ENCODE data around the gene BAZ2A.
"Not testable (repeated sequence)": the region's sequence is repeated elsewhere in the genome, so short reads cannot be mapped to it uniquely, and the experiment has no call there.

BAZ2A gene

GRCh38 chr12:56578983-56579546, 51.1 kb downstream of the BAZ2A start:
- H3K27ac ChIP-seq (ENCODE audit: insufficient read depth, low read length, poor library complexity, severe bottlenecking) = no peak overlapping the region
- no peaks in the 10 kb centered on the region for H3K27me3 ChIP-seq (replicated peaks; ENCODE audit: control insufficient read depth, insufficient read depth, low read length, poor library complexity, severe bottlenecking)
- no peak for DNase-seq
- H3K4me3 ChIP-seq (ENCODE audit: insufficient read depth, low read depth, low read length, poor library complexity, severe bottlenecking) = no peak overlapping the region
- peaks cover 10% of the 10 kb centered on the region for H3K4me1 ChIP-seq (ENCODE audit: control insufficient read depth, insufficient read depth, low read length, poor library complexity, severe bottlenecking)
- no peaks in the 10 kb centered on the region for H3K9me3 ChIP-seq (ENCODE audit: control insufficient read depth, low read length)
- no peaks in the 10 kb centered on the region for H3K36me3 ChIP-seq (ENCODE audit: control insufficient read depth, insufficient read depth, low read length)

- not testable (repeated sequence) for H3K4me1 ChIP-seq (ENCODE audit: control insufficient read depth, insufficient read depth, low read length, poor library complexity, severe bottlenecking); H3K4me3 ChIP-seq (ENCODE audit: insufficient read depth, low read depth, low read length, poor library complexity, severe bottlenecking); H3K27me3 ChIP-seq (replicated peaks; ENCODE audit: control insufficient read depth, insufficient read depth, low read length, poor library complexity, severe bottlenecking); H3K36me3 ChIP-seq (ENCODE audit: control insufficient read depth, insufficient read depth, low read length); H3K9me3 ChIP-seq (ENCODE audit: control insufficient read depth, low read length); H3K27ac ChIP-seq (ENCODE audit: insufficient read depth, low read length, poor library complexity, severe bottlenecking); DNase-seq
Measured at GRCh38 chr12:56577248-56577647, 52.9 kb downstream of the BAZ2A start.

GRCh38 chr12:56574210-56574609, 55.9 kb downstream of the BAZ2A start:
- Histone ChIP-seq H3K9me3 (ENCODE audit: control insufficient read depth, low read length) (no peaks in the 10 kb centered on the region), H3K4me1 (ENCODE audit: control insufficient read depth, insufficient read depth, low read length, poor library complexity, severe bottlenecking) (peaks cover 10% of the 10 kb centered on the region), H3K36me3 (ENCODE audit: control insufficient read depth, insufficient read depth, low read length) (no peaks in the 10 kb centered on the region), H3K4me3 (ENCODE audit: insufficient read depth, low read depth, low read length, poor library complexity, severe bottlenecking) (no peak overlapping the region), H3K27me3 (replicated peaks; ENCODE audit: control insufficient read depth, insufficient read depth, low read length, poor library complexity, severe bottlenecking) (no peaks in the 10 kb centered on the region), H3K27ac (ENCODE audit: insufficient read depth, low read length, poor library complexity, severe bottlenecking) (no peak overlapping the region)
- no peak for DNase-seq

GRCh38 chr12:56572288-56572687, 57.8 kb downstream of the BAZ2A start:
- H3K4me3 ChIP-seq (ENCODE audit: insufficient read depth, low read depth, low read length, poor library complexity, severe bottlenecking) = no peak overlapping the region
- H3K36me3 ChIP-seq (ENCODE audit: control insufficient read depth, insufficient read depth, low read length) = no peaks in the 10 kb centered on the region
- H3K27ac ChIP-seq (ENCODE audit: insufficient read depth, low read length, poor library complexity, severe bottlenecking) = no peak overlapping the region
- no peaks in the 10 kb centered on the region for H3K27me3 ChIP-seq (replicated peaks; ENCODE audit: control insufficient read depth, insufficient read depth, low read length, poor library complexity, severe bottlenecking)
- peaks cover 10% of the 10 kb centered on the region for H3K4me1 ChIP-seq (ENCODE audit: control insufficient read depth, insufficient read depth, low read length, poor library complexity, severe bottlenecking)
- H3K9me3 ChIP-seq (ENCODE audit: control insufficient read depth, low read length) = no peaks in the 10 kb centered on the region
- DNase-seq = no peak

- peaks cover 10% of the 10 kb centered on the region for H3K4me1 ChIP-seq (ENCODE audit: control insufficient read depth, insufficient read depth, low read length, poor library complexity, severe bottlenecking)
- no peak for DNase-seq
- no peaks in the 10 kb centered on the region for H3K36me3 ChIP-seq (ENCODE audit: control insufficient read depth, insufficient read depth, low read length)
- no peak overlapping the region for H3K4me3 ChIP-seq (ENCODE audit: insufficient read depth, low read depth, low read length, poor library complexity, severe bottlenecking)
- H3K9me3 ChIP-seq (ENCODE audit: control insufficient read depth, low read length) = no peaks in the 10 kb centered on the region
- H3K27me3 ChIP-seq (replicated peaks; ENCODE audit: control insufficient read depth, insufficient read depth, low read length, poor library complexity, severe bottlenecking) = no peaks in the 10 kb centered on the region
- H3K27ac ChIP-seq (ENCODE audit: insufficient read depth, low read length, poor library complexity, severe bottlenecking) = no peak overlapping the region
Measured at GRCh38 chr12:56571121-56571520, 59.0 kb downstream of the BAZ2A start.

- H3K27me3 ChIP-seq (replicated peaks; ENCODE audit: control insufficient read depth, insufficient read depth, low read length, poor library complexity, severe bottlenecking) = no peaks in the 10 kb centered on the region
- peaks cover 10% of the 10 kb centered on the region for H3K4me1 ChIP-seq (ENCODE audit: control insufficient read depth, insufficient read depth, low read length, poor library complexity, severe bottlenecking)
- DNase-seq = no peak
- no peaks in the 10 kb centered on the region for H3K9me3 ChIP-seq (ENCODE audit: control insufficient read depth, low read length)
- no peaks in the 10 kb centered on the region for H3K36me3 ChIP-seq (ENCODE audit: control insufficient read depth, insufficient read depth, low read length)
- H3K27ac ChIP-seq (ENCODE audit: insufficient read depth, low read length, poor library complexity, severe bottlenecking) = no peak overlapping the region
- H3K4me3 ChIP-seq (ENCODE audit: insufficient read depth, low read depth, low read length, poor library complexity, severe bottlenecking) = no peak overlapping the region
Measured at GRCh38 chr12:56568146-56568545, 62.0 kb downstream of the BAZ2A start.

- peaks cover 8% of the 10 kb centered on the region for H3K4me1 ChIP-seq (ENCODE audit: control insufficient read depth, insufficient read depth, low read length, poor library complexity, severe bottlenecking)
- H3K4me3 ChIP-seq (ENCODE audit: insufficient read depth, low read depth, low read length, poor library complexity, severe bottlenecking) = no peak overlapping the region
- no peaks in the 10 kb centered on the region for H3K36me3 ChIP-seq (ENCODE audit: control insufficient read depth, insufficient read depth, low read length)
- no peak overlapping the region for H3K27ac ChIP-seq (ENCODE audit: insufficient read depth, low read length, poor library complexity, severe bottlenecking)
- no peaks in the 10 kb centered on the region for H3K9me3 ChIP-seq (ENCODE audit: control insufficient read depth, low read length)
- H3K27me3 ChIP-seq (replicated peaks; ENCODE audit: control insufficient read depth, insufficient read depth, low read length, poor library complexity, severe bottlenecking) = no peaks in the 10 kb centered on the region
- DNase-seq = no peak
Measured at GRCh38 chr12:56565510-56566101, 64.5 kb downstream of the BAZ2A start.

GRCh38 chr12:56551070-56551469, 79.1 kb downstream of the BAZ2A start:
- Histone ChIP-seq H3K27me3 (replicated peaks; ENCODE audit: control insufficient read depth, insufficient read depth, low read length, poor library complexity, severe bottlenecking) (no peaks in the 10 kb centered on the region), H3K36me3 (ENCODE audit: control insufficient read depth, insufficient read depth, low read length) (no peaks in the 10 kb centered on the region), H3K4me3 (ENCODE audit: insufficient read depth, low read depth, low read length, poor library complexity, severe bottlenecking) (no peak overlapping the region), H3K4me1 (ENCODE audit: control insufficient read depth, insufficient read depth, low read length, poor library complexity, severe bottlenecking) (no peaks in the 10 kb centered on the region), H3K9me3 (ENCODE audit: control insufficient read depth, low read length) (no peaks in the 10 kb centered on the region), H3K27ac (ENCODE audit: insufficient read depth, low read length, poor library complexity, severe bottlenecking) (no peak overlapping the region)
- no peak for DNase-seq

GRCh38 chr12:56546680-56547079, 83.4 kb downstream of the BAZ2A start:
- Histone ChIP-seq H3K4me1 (ENCODE audit: control insufficient read depth, insufficient read depth, low read length, poor library complexity, severe bottlenecking) (no peaks in the 10 kb centered on the region), H3K4me3 (ENCODE audit: insufficient read depth, low read depth, low read length, poor library complexity, severe bottlenecking) (no peak overlapping the region), H3K27me3 (replicated peaks; ENCODE audit: control insufficient read depth, insufficient read depth, low read length, poor library complexity, severe bottlenecking) (no peaks in the 10 kb centered on the region), H3K36me3 (ENCODE audit: control insufficient read depth, insufficient read depth, low read length) (no peaks in the 10 kb centered on the region), H3K9me3 (ENCODE audit: control insufficient read depth, low read length) (no peaks in the 10 kb centered on the region), H3K27ac (ENCODE audit: insufficient read depth, low read length, poor library complexity, severe bottlenecking) (no peak overlapping the region)
- DNase-seq = no peak

Measured in effector memory CD4-positive, alpha-beta T cell (primary cell).